ENCODE data around the gene RTP5. TPM values are rescaled to one million over a fixed set of nuclear protein-coding genes. Genes with fewer than 3 reads are reported as not detected.
"Not testable (repeated sequence)": the region's sequence is repeated elsewhere in the genome, so short reads cannot be mapped to it uniquely, and the experiment has no call there.

Gene RTP5
- total RNA-seq, 2 donors from 2014 or later, result 0.63 TPM; not detected in 1

- TF ChIP-seq CTCF (IDR thresholded peaks at IDR 0.05), result no peak
- Histone ChIP-seq H3K36me3 (no peaks in the 10 kb centered on the region), H3K9me3 (no peaks in the 10 kb centered on the region), H3K27ac (no peak overlapping the region), H3K4me1 (ENCODE audit: control insufficient read depth in 1 of 2, low read depth in 2 of 2) (no peaks in the 10 kb centered on the region), H3K27me3 (replicated peaks; ENCODE audit: insufficient read depth) (no peaks in the 10 kb centered on the region), H3K4me3 (no peak overlapping the region)
- ATAC-seq (ENCODE audit: insufficient number of reproducible peaks, low FRiP score, low read depth), result no peak
- DNase-seq (ENCODE audit: low spot score), result no peak
Observed at GRCh38 chr2:241873803-241874110, 4.2 kb downstream of the RTP5 start.

- DNase-seq (ENCODE audit: low spot score) (no peak), ATAC-seq (ENCODE audit: insufficient number of reproducible peaks, low FRiP score, low read depth) (no peak)
- no peaks in the 10 kb centered on the region for H3K9me3 ChIP-seq
- no peaks in the 10 kb centered on the region for H3K4me1 ChIP-seq (ENCODE audit: control insufficient read depth in 1 of 2, low read depth in 2 of 2)
- no peak overlapping the region for H3K27ac ChIP-seq
- no peaks in the 10 kb centered on the region for H3K36me3 ChIP-seq
- no peaks in the 10 kb centered on the region for H3K27me3 ChIP-seq (replicated peaks; ENCODE audit: insufficient read depth)
- TF ChIP-seq CTCF (IDR thresholded peaks at IDR 0.05), result no peak
- H3K4me3 ChIP-seq, result no peak overlapping the region
Observed at GRCh38 chr2:241874277-241874925, 4.9 kb downstream of the RTP5 start.

- H3K27ac ChIP-seq; H3K9me3 ChIP-seq; H3K4me1 ChIP-seq (ENCODE audit: control insufficient read depth in 1 of 2, low read depth in 2 of 2); H3K4me3 ChIP-seq; H3K36me3 ChIP-seq; H3K27me3 ChIP-seq (replicated peaks; ENCODE audit: insufficient read depth); DNase-seq (ENCODE audit: low spot score); ATAC-seq (ENCODE audit: insufficient number of reproducible peaks, low FRiP score, low read depth): not testable (repeated sequence)
Observed at GRCh38 chr2:241875754-241876527, 6.4 kb downstream of the RTP5 start.

- H3K27me3 ChIP-seq (replicated peaks; ENCODE audit: insufficient read depth), result no peaks in the 10 kb centered on the region
- ATAC-seq (ENCODE audit: insufficient number of reproducible peaks, low FRiP score, low read depth) (no peak), DNase-seq (ENCODE audit: low spot score) (no peak)
- H3K36me3 ChIP-seq, result no peaks in the 10 kb centered on the region
- peaks cover 0 to 6% of the 10 kb centered on the region in 2 donors for H3K4me1 ChIP-seq (ENCODE audit: control insufficient read depth in 1 of 2, low read depth in 2 of 2)
- H3K4me3 ChIP-seq, result no peak overlapping the region
- H3K27ac ChIP-seq, result no peak overlapping the region
- no peak for TF ChIP-seq CTCF (IDR thresholded peaks at IDR 0.05)
- no peaks in the 10 kb centered on the region for H3K9me3 ChIP-seq
Observed at GRCh38 chr2:241876528-241877196, 7.1 kb downstream of the RTP5 start.

- H3K4me3 ChIP-seq, result no peak overlapping the region
- no peaks in the 10 kb centered on the region for H3K9me3 ChIP-seq
- no peak for TF ChIP-seq CTCF (IDR thresholded peaks at IDR 0.05)
- DNase-seq (ENCODE audit: low spot score) (no peak), ATAC-seq (ENCODE audit: insufficient number of reproducible peaks, low FRiP score, low read depth) (no peak)
- H3K36me3 ChIP-seq, result no peaks in the 10 kb centered on the region
- no peak overlapping the region for H3K27ac ChIP-seq
- peaks cover 0 to 12% of the 10 kb centered on the region in 2 donors for H3K4me1 ChIP-seq (ENCODE audit: control insufficient read depth in 1 of 2, low read depth in 2 of 2)
- H3K27me3 ChIP-seq (replicated peaks; ENCODE audit: insufficient read depth), result no peaks in the 10 kb centered on the region
Observed at GRCh38 chr2:241877197-241877685, 7.7 kb downstream of the RTP5 start.

Data from thoracic aorta (tissue), 2 donors.